GM18505 (cell line): ENCODE data around the gene DCTN3.
A peak's percentile ranks its signal among the peaks of the same experiment; 100 is the strongest.
"Not testable (repeated sequence)": the region's sequence is repeated elsewhere in the genome, so short reads cannot be mapped to it uniquely, and the experiment has no call there.

Experiments used
- ATAC-seq: cut with Tn5 transposase; IDR thresholded peaks from one replicate; pipeline ENCODE4 v1.9.1; 2021; ENCODE audit not compliant: unreplicated experiment
- POLR2A ChIP-seq: IDR thresholded peaks from 4 replicates; pipeline ENCODE4 v1.6.1; 2011; ENCODE audit warnings: borderline replicate concordance; ENCODE audit not compliant: insufficient read depth, insufficient read length; ENCODE audit errors: extremely low read depth

The DCTN3 gene

DNA sequence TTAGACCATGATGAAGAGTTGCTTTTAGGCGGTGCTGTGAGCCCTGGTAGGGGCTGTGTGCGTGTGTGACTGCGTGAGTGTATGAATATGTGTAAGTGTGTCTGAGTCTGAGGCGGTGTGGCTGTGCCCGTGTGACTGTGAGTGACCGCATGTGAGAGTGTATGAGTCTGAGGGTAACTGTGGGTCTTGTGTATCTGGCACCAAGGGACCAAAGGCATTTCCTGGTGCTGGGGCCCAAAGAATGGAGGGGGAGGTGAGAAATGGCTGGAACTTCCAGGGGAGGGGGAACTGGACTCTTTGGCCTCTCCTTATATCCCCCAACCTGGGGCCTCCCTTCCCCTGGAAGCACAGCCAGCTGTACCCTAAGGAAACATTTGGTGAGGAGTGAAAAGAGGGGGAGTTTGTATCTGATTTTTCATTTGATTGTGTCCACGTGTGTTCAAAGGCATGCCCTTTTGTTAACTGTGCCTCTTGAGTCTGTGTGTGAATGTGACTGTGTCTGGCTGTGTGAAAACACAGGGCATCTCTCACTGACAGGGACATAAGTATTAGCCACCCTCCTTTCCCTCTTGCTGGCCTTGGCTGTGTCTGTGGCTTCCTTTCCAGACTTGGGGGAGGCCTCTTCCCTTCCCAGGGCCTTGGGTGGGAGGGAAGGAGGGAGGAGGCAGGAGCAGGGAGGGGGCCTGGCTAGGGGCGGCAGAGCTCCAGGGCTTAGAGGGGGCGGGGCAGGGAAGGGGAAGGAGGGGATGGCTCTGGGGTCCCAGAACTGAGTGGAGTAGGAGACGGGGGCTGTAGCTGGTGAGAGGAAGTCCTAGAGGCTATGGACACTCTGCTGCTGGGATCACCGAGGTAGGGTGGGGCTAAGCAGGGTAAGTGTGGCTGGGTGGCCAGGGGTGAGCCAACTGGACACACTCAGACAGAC, 33.1 kb upstream of the DCTN3 start:
- TF ChIP-seq POLR2A, result no peak
- no peak for ATAC-seq

DNA sequence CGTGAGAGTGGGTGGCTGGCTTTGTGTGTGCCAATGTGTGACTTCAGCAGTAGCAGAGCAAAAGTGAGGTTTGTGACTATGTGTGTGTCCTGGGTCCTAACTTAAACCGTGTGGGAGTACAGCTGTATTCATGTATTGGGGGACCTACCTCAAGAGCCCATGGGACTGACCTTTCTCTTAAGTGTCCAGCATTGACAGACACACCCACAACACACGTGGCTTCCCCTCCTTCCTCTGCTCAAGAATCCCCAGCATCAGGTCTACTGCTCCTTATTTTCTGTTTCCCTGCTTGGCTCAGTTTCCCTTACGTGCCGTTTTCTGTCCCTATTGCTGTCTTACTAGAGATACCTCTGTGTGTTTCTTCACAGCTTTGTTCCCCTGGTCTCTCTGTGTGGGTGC, 32.3 kb upstream of the DCTN3 start:
- no peak for ATAC-seq
- TF ChIP-seq POLR2A, result no peak

DNA sequence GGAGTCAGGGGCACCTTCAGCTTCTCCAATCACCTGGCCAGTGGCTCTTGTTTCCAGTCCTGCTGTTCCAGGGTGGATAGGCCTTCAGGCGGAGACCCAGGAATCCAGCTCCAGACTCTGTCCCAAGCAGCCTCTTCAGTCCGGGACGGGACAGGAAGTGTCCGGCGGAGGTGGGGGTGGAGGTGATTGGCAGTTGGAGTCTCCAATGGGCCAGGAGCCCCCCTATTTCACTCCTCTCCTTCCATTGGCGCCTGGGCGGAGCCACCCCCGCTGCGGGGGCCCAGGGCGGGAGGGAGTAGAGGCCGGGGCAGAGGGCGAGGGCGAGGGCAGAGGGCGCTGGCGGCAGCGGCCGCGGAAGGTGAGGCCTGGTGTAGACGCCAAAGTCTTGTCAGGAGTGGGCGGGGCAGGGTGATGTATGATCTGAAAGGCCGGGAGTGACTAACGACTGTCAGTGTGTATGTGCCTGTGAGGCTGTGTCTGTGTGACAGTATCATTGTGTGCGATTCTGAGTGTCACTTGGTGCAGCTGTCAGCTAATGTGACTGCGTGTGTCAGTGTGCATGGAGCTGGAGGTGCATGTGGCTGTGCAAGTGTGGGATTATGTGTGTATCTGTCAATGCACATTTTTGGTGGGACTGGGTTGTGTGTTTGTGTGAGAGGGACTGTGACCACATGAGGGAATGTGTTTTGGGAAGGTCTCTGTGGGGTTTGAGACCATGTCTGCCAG, 31.7 kb upstream of the DCTN3 start, which contains the start of gene IL11RA:
Gene IL11RA (plus strand): TSS at position 310 of the 726 bp plus-strand sequence. CDS start 3,033 bp downstream, outside the sequence.
- TF ChIP-seq POLR2A, result peak; percentile 45
- no peak for ATAC-seq

DNA sequence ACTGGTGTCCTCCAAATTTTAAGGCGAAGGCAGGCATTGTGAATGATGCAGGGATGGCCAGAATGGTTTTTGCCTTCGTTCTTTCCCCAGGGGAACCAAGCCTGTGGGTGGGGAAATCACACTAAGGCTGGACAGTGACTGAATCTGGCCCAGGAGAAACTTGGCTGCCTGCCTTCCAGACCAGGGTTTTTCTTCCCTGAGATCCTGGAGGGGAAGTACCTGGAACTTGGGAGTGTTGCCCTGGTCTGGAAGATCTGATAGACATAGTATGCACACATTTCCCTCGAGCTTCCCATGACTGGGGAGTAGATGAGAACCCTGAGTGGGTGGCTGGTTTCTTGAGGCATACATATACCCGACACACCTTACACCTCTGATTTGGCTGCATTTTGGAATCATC, 31.0 kb upstream of the DCTN3 start:
- no peak for TF ChIP-seq POLR2A
- ATAC-seq, result no peak

DNA sequence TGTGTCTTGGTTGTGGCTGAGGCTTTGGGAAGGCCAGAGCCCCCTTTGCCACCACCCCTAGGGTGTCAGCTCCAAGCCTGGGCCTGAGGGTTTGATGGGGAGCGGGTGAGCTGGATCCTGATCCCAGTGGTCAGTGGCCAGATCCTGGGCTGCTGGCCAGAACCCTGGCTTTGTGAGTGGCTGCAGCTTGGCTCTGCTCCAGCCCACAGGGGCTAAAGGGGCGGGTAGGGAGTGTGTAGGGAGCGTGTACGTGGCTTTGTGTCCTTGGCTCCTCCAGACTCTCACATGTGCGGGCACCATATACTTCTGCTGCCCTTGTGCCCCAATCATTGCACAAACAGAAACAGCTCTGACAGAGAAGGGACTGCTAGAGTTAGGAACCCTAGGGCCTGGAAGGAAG, 30.5 kb upstream of the DCTN3 start:
- no peak for ATAC-seq
- no peak for TF ChIP-seq POLR2A

DNA sequence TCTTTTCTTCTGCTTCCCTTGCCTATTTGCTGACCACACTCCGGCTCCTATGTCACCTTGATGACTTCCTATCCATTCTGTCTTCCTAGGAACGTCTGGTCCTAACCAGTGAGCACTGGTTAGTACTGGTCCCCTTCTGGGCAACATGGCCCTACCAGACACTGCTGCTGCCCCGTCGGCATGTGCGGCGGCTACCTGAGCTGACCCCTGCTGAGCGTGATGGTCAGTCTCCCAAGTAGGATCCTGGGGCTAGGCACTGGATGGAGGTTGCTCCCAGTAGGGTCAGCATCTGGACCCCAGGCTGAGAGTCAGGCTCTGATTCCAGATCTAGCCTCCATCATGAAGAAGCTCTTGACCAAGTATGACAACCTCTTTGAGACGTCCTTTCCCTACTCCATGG, 28.4 kb upstream of the DCTN3 start:
- ATAC-seq, result no peak
- TF ChIP-seq POLR2A, result no peak

DNA sequence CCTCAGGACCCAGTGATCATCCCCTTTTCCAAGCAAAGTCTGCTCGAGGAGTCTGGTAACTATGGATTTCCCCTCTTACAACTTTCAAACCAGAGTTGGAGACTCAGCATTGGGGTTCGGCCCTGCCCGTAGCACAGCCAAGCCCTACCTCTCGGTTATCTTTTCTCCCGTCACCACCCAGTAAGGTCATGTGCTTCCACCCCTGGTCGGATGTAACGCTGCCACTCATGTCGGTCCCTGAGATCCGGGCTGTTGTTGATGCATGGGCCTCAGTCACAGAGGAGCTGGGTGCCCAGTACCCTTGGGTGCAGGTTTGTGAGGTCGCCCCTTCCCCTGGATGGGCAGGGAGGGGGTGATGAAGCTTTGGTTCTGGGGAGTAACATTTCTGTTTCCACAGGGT, 27.4 kb upstream of the DCTN3 start:
- TF ChIP-seq POLR2A, result no peak
- ATAC-seq, result no peak

DNA sequence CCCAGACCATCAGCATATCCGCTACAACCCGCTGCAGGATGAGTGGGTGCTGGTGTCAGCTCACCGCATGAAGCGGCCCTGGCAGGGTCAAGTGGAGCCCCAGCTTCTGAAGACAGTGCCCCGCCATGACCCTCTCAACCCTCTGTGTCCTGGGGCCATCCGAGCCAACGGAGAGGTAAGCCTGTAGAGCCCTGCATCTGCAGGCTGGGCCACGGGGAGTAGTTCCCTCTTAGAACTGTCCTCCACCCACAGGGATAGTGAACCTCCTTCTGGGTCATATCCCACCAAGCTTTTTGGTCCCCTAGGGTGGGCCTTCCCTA, 26.7 kb upstream of the DCTN3 start:
- TF ChIP-seq POLR2A, result no peak
- ATAC-seq, result no peak

DNA sequence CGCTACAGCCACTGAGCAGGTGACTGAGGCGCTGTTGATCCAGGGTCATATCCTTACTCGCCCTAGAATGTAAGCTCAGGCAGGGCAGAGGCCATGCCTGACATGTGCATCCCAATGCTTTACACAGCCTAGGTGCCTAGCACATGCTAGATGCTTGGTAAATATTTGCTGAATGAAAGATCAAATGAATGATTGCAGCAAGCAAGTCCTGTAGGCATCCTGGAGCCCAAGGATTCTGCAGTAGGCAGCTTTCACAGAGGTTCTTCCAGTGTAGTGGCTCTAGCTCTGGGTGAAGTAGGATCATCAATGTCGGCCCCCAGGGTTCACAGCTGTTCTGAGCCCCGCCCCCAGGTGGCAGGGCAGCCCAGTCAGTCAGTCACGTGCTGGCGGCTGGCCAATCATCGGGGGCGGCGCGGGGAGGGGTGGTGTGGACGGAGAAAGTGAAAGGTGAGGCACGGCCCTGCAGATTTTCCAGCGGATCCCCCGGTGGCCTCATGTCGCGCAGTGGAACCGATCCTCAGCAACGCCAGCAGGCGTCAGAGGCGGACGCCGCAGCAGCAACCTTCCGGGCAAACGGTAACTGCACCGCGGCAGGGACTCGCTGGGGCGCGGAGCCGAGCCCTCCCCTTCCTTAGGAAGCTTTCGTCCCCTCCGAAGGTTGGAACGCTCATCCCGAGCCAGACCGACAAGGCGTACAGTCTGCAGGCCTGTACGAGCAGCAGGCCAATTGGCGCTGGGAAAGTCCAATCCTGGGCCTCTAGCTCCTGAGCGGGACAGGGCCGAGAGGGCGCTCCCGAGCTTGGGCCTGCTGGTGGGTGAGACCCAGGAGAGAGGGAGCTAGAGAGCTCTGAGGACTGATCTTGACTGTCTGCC, 26.2 kb upstream of the DCTN3 start, which contains the start of gene GALT:
Gene GALT (plus strand): TSS at position 465 of the 873 bp plus-strand sequence. CDS start 30 bp downstream, at position 495.
- peak; percentile 81 for TF ChIP-seq POLR2A
- ATAC-seq, result peak; percentile 89

DNA sequence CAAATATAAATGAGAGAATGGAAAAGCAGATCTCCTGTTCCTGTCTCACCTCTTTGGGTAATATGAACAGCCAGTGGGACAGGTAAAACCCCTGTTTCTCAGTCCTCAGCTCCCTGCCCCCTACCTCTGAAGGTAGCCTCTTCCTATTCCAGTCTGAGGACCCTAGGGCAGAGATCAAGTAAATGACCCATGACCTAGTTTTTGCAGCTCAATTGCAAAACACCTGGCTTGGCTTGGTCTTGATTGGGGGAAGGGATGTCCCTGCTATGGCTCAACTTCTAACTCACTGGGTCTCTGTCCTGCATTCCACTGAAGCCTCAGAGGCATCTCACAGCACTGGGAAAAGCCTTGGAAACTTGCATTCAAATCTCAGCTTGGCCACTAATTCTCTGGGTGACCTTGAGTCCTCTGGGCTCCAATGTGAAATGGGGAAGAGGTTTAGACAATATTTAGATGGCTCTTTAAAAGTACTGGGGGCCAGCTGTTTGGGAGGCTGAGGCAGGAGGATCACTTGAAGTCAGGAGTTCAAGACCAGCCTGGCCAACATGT, 24.5 kb upstream of the DCTN3 start:
- no peak for ATAC-seq
- TF ChIP-seq POLR2A, result no peak

DNA sequence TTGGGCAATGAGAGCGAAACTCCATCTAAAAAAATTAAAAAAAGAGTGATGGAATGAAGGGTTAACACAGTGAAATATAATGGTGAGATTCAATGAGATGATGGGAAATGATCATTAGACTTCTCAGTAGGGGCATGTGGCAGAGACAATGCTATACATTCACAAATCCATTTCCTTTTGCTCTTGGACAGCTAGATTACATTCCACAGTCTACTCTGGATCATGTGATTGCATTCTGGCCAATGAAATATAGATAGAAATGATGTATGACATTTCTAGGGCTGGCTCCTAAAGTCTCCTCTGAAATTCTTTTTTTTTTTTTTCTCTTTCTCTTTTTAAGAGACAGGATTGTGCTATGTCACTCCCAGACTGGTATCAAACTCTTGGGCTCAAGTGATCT, 22.4 kb upstream of the DCTN3 start:
- TF ChIP-seq POLR2A, result no peak
- ATAC-seq, result no peak

DNA sequence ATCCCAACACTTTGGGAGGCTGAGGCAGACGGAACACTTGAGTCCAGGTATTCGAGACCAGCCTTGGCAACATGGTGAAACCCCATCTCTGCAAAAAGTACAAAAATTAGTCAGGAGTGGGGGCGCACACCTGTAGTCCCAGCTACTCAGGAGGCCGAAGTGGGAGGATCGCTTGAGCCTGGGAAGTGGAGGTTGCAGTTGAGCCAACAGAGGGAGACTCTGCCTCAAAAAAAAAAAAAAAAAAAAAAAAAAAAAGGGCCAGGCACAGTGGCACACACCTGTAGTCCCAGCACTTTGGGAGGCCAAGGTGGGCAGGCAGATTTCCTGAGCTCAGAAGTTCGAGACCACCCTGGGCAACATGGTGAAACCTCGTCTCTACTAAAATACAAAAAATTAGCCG, 19.0 kb upstream of the DCTN3 start:
- not testable (repeated sequence) for ATAC-seq

DNA sequence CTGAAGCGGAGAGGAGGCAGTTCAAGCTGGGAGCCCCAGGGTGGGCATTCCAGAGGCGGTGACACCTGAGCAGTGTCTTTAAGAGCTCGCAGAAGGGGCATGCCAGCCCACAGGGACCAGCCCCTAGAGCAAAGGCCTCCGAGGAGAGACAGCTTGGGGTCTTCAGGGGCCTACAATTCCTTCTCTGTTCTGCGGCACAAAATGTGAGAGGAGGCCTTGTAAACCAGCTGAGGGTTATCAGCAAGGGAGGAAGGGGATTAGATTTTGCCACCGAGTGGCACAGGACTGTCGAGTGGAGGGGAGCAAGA, 17.8 kb upstream of the DCTN3 start:
- no peak for TF ChIP-seq POLR2A
- ATAC-seq, result no peak
